Measurements from ENCODE around the gene CC2D2A. TPM values are rescaled to one million over a fixed set of nuclear protein-coding genes. Genes with fewer than 3 reads are reported as not detected.
"Not testable (repeated sequence)": the region's sequence is repeated elsewhere in the genome, so short reads cannot be mapped to it uniquely, and the experiment has no call there.

CC2D2A gene
- polyA plus RNA-seq, 1 donor: 62.2 TPM

GRCh38 chr4:15513545-15513944 lies 43.9 kb downstream of the CC2D2A start:
- DNase-seq: no peak

GRCh38 chr4:15515106-15515505 lies 45.4 kb downstream of the CC2D2A start:
- no peak for DNase-seq

DNA sequence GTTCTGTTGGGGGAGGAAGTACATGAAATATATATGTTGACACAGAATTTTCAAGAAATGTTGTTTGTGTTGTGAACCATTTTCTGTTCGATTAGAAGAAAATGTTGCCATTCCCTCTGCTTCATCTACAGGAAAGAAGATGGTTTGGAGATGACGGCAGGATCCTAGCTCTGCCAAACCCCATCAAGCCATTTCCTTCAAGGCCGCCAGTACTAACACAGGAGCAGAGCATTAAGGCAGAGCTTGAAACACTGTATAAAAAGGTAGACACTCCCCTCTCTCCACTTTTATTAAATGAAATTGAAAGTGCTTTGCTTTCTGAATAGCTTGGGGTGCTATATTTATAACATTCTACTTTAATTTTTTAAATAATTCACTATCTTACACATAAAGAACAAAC lies 46.8 kb downstream of the CC2D2A start:
- DNase-seq: no peak

- not testable (repeated sequence) for DNase-seq
Measured at GRCh38 chr4:15517681-15518080, 48.0 kb downstream of the CC2D2A start.

DNA sequence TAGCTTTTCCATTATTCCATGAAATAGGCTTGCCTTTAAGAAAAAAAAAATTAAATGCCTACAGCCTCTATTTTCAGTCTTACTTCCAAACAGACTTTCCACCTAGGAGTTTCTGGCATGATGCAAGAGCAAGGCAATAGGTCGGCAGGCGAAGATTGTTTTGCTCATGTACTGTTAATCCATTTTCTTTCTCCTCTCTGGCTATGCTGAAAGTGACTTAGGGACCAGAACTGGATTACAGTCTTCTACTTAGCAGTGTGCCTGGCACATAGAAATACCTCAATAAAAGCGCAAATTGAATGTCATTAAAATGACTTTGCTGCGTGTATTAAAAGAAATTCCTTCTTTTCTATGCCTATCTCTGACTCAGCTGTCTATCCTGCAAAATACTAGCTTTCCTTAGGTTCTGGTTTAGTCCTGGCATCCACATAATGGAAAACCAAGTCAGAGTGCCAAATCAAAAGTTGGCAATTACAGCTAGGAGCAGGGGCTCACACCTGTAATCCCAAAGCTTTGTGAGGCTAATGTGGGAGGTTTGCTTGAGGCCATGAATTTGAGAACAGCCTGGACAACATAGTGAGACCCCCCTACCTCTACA lies 51.9 kb downstream of the CC2D2A start:
- DNase-seq: no peak

- DNase-seq: no peak
Measured at GRCh38 chr4:15525080-15525479, 55.4 kb downstream of the CC2D2A start.

- no peak for DNase-seq
Measured at GRCh38 chr4:15526924-15527592, 57.4 kb downstream of the CC2D2A start.

- DNase-seq: no peak
Measured at GRCh38 chr4:15531792-15532191, 62.1 kb downstream of the CC2D2A start.

- no peak for DNase-seq
Measured at GRCh38 chr4:15533817-15534216, 64.1 kb downstream of the CC2D2A start.

- DNase-seq: no peak
Measured at GRCh38 chr4:15535599-15535998, 65.9 kb downstream of the CC2D2A start.

DNA sequence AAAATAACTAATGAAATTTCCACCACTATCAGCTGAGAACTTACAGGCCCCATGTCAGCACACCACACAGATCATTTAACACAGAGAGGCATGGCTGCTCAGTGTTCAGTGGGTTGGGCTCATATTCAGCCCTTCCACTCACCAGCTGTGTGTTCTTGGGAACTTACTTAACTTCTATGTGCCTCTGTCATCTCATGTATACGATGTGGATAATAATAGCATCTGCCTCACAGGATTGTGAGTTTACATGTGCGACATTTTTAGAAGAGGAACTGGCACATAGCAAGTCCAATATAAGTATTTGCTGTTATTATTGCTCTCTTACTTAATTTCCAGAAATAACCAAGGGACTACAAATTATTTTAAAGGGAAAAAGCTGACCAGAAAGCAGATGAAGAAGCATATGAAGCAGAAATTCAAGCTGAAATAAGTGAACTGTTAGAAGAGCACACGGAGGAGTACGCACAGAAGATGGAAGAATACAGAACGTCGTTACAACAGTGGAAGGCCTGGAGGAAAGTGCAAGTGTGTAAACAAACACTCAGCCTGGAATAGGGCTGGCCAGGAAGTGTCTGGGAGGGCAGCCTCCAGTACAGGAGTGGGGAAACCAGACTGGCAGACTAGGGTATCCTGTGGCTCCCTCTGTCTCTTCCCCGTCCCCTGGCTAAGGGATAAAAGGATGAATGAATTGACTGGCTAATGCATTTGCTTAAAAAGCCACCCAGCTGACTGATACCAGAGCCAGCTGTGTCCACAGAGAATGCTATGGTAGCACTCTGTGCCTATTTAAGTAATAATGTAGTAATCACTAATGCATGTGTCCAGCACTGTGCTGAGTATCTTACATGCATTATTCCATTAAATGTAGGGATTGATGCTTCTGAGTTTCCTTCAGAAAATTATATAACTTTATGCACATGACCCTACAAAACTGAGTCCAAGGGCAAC lies 67.1 kb downstream of the CC2D2A start:
- no peak for DNase-seq

GRCh38 chr4:15541941-15542340 lies 72.3 kb downstream of the CC2D2A start:
- DNase-seq: no peak

- DNase-seq: no peak
Measured at GRCh38 chr4:15542760-15543159, 73.1 kb downstream of the CC2D2A start.

DNA sequence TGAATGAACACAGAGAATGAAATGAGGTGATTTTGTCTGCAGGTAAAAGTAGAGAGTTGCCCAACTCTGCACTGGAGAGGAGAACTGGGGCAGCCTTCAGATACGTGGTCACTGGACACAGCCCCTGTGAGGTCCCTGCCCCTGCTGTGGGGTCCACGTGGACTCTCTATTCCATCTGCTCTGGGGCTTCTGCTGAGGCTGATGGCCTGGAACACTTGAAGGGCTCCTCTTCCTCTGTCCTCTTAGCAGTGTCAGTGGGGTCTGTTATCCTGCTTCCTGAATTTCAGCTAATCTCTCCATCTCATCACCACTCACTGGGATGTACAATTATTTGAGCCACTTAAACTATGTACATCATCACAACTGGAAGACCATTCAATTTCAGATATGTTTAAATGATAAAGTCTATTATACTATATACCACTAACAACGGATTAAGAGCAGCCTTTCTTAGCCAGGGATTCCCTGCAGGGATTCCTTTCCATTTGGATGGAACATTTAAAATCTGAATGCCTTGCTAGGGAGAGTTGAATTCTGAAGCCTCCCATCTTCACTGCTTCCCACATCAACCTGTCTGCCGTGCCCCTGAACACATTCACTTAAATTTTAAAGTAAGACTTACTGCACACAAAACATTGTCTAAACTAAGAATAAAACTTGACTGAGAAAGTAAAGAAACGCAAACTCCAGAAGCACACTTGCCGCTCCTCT lies 74.0 kb downstream of the CC2D2A start:
- no peak for DNase-seq

GRCh38 chr4:15544248-15544729 lies 74.6 kb downstream of the CC2D2A start:
- no peak for DNase-seq

DNA sequence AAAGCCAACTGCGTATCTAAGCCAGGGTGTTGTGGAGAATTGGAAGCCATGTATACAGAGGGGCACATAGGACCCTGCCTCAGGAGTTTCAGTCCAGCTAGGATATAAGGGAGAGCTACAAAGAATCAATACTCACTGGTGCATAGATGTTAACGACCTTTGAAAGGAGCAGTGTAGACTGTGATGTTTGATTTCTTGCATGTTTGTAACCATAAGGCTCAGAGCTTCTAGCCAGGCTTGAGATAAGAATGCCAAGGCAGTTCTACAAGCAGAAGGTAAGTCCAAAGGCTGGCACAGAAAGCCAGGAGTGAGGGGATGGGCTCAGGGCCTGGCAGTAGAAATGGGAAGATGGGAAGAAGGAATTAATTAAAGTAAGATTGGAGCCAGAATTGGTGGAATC lies 75.7 kb downstream of the CC2D2A start:
- DNase-seq: no peak

DNA sequence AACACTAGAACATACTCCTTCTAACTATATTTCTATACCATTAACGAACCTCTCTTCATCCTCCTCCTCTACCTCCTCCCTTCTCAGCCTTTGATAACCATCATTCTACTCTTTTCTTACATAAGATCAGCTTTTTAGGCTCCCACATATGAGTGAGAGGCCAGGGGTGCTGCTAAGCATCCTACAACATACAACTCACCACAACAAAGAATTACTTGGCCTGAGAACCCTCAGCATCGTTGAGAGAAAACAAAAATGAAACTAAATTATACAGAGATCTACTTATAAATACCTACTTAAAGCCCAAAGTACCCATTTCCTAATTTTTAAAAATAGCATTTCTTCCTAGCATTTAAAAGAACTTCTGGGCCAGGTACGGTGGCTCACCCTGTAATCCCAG lies 77.7 kb downstream of the CC2D2A start:
- no peak for DNase-seq

DNA sequence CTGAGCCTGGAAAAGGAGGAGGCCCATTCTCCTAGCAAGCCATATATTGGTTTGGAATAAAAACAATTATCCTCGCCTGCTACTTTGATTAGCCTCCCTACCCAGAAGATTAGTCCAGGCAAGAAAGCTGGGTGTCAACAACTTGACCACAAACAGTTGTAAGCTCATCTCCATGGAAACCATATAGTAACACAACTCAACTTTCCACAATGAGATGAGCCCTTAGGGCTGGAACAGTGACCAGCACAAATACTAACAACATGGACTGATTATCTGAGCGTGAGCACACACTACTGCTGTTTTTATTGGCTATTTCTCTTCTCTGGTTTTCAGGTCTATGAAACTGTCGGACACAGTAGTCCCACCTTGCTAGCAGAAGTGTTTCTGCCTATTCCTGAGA lies 80.8 kb downstream of the CC2D2A start:
- DNase-seq: no peak

- no peak for DNase-seq
Measured at GRCh38 chr4:15551740-15552446, 82.2 kb downstream of the CC2D2A start.

DNA sequence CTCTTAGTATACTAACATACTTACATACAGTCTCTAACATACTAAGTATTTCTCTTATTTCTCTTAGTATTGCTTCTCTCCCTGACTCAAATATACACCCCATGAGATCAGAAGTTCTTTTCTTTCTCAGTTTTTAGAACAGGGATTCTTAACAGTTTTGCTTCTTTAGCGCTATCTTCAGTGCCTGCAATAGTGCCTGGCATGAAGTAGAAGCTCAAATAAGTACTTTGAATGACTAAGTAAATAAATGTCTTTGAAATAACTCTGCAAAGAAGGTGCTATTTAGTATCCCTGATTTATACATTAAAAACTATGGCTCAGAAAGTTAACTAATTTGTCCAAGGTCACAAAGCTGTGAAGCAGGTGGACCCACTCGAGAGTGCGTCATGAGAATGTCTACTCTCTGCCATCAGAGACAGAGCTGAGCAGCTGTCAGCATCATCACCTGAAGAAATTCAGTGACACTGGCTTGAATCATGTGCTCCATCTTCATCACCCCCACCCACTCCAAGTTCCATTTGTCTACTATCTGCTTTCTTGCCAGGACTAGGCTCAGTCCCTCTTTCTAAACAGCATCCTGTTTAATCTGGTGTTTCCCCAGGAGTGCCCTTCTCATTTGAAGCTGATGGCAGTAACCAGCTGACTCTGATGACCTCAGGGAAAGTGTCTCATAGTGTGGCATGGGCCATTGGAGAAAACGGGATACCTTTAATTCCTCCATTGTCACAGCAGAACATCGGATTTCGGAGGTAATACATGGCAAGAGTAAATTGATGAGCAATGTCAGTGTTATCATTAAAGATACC lies 83.1 kb downstream of the CC2D2A start:
- DNase-seq: no peak

Measured in left kidney (tissue), 2 donors.